Liver (tissue), 9 donors: ENCODE measurements around the gene SORL1. TPM values are rescaled to one million over a fixed set of nuclear protein-coding genes. Genes with fewer than 3 reads are reported as not detected.
A peak's percentile ranks its signal among the peaks of the same experiment; 100 is the strongest.

Source experiments
- DNase-seq: peaks from one replicate; pipeline ENCODE4 v3.0.0-alpha.2; 2017; ENCODE audit warnings: low spot score
- H3K27ac ChIP-seq, 2 donors: one replicate each; pipeline ENCODE4 v1.7.0; 2013; ENCODE audit warnings: inconsistent platforms in 2 of 2, low read length in 2 of 2, control low read depth in 1 of 2, low read depth in 1 of 2, mild to moderate bottlenecking in 1 of 2
- H3K27me3 ChIP-seq, 4 donors: one replicate each; pipeline versions ENCODE4 v1.6.1 to v1.7.0; 2013; ENCODE audit warnings: low read length in 3 of 4, inconsistent platforms in 1 of 4, mild to moderate bottlenecking in 1 of 4, moderate library complexity in 1 of 4; ENCODE audit not compliant: control insufficient read depth in 4 of 4, insufficient read depth in 4 of 4
- H3K36me3 ChIP-seq, 4 donors: one replicate each; pipeline versions ENCODE4 v1.6.1 to v1.7.0; 2013; ENCODE audit warnings: low read length in 3 of 4, mild to moderate bottlenecking in 3 of 4, low read depth in 1 of 4, moderate library complexity in 1 of 4; ENCODE audit not compliant: control insufficient read depth in 4 of 4, insufficient read depth in 3 of 4
- H3K4me1 ChIP-seq, 4 donors: one replicate each; pipeline versions ENCODE4 v1.6.1 to v1.7.0; 2013; ENCODE audit warnings: low read length in 3 of 4, mild to moderate bottlenecking in 3 of 4, moderate library complexity in 1 of 4; ENCODE audit not compliant: control insufficient read depth in 4 of 4, insufficient read depth in 4 of 4
- H3K4me3 ChIP-seq, 3 donors: one replicate each; pipeline versions ENCODE4 v1.6.1 to v1.7.0; 2013; ENCODE audit warnings: low read length in 3 of 3, control low read depth in 1 of 3, low read depth in 1 of 3, mild to moderate bottlenecking in 1 of 3
- H3K9ac ChIP-seq, 2 donors: one replicate each; pipeline ENCODE4 v1.7.0; 2013; ENCODE audit warnings: low read length in 2 of 2, mild to moderate bottlenecking in 2 of 2, moderate library complexity in 2 of 2, control low read depth in 1 of 2, low read depth in 1 of 2
- H3K9me3 ChIP-seq, 4 donors: one replicate each; pipeline versions ENCODE4 v1.6.1 to v1.7.0; 2013; ENCODE audit warnings: low read length in 3 of 4; ENCODE audit not compliant: control insufficient read depth in 4 of 4
- ATF3 ChIP-seq: IDR thresholded peaks from 2 replicates; pipeline ENCODE4 v1.6.1; 2016; ENCODE audit warnings: antibody characterized with exemption
- CTCF ChIP-seq: fragments of 150-350 bp; IDR thresholded peaks from 2 replicates; pipeline ENCODE4 v1.5.1; 2017; ENCODE audit warnings: improper control_type of control experiment, low read depth, low read length; ENCODE audit not compliant: missing input control
- EGR1 ChIP-seq, 2 donors: IDR thresholded peaks; 2 replicates each; pipeline ENCODE4 v1.6.1; 2016 to 2018; ENCODE audit warnings: antibody characterized with exemption in 2 of 2, low read depth in 2 of 2
- FOXA1 ChIP-seq: IDR thresholded peaks from 2 replicates; pipeline ENCODE4 v1.6.1; 2016; ENCODE audit warnings: antibody characterized with exemption
- FOXA2 ChIP-seq: IDR thresholded peaks from 2 replicates; pipeline ENCODE4 v1.6.1; 2016; ENCODE audit warnings: antibody characterized with exemption
- GABPA ChIP-seq, 2 donors: IDR thresholded peaks in 1 of 2; conservative IDR thresholded peaks in 1 of 2; 2 replicates each; pipeline ENCODE4 v1.6.1; 2016; ENCODE audit warnings: antibody characterized with exemption in 2 of 2, mild to moderate bottlenecking in 1 of 2, moderate library complexity in 1 of 2
- HNF4A ChIP-seq, 2 donors: conservative IDR thresholded peaks; 2 replicates each; pipeline ENCODE4 v1.6.1; 2016; ENCODE audit warnings: antibody characterized with exemption in 2 of 2, mild to moderate bottlenecking in 2 of 2
- HNF4G ChIP-seq: IDR thresholded peaks from 2 replicates; pipeline ENCODE4 v1.6.1; 2016; ENCODE audit warnings: antibody characterized with exemption
- JUND ChIP-seq, 2 donors: IDR thresholded peaks; 2 replicates each; pipeline ENCODE4 v1.6.1; 2016; ENCODE audit warnings: antibody characterized with exemption in 2 of 2
- MAX ChIP-seq: IDR thresholded peaks from 2 replicates; pipeline ENCODE4 v1.6.1; 2016; ENCODE audit warnings: antibody characterized with exemption
- NR2F2 ChIP-seq: IDR thresholded peaks from 2 replicates; pipeline ENCODE4 v1.6.1; 2016; ENCODE audit warnings: antibody characterized with exemption
- RAD21 ChIP-seq, 2 donors: IDR thresholded peaks; 2 replicates each; pipeline ENCODE4 v1.6.1; 2016; ENCODE audit warnings: antibody characterized with exemption in 2 of 2, mild to moderate bottlenecking in 2 of 2
- REST ChIP-seq: IDR thresholded peaks from 2 replicates; pipeline ENCODE4 v1.6.1; 2016; ENCODE audit warnings: antibody characterized with exemption, mild to moderate bottlenecking
- RXRA ChIP-seq, 2 donors: IDR thresholded peaks; 2 replicates each; pipeline ENCODE4 v1.6.1; 2017 to 2018; ENCODE audit warnings: antibody characterized with exemption in 2 of 2, mild to moderate bottlenecking in 1 of 2
- SP1 ChIP-seq: IDR thresholded peaks from 2 replicates; pipeline ENCODE4 v1.6.1; 2018; ENCODE audit warnings: antibody characterized with exemption, mild to moderate bottlenecking
- TAF1 ChIP-seq: conservative IDR thresholded peaks from 2 replicates; pipeline ENCODE4 v1.6.1; 2016; ENCODE audit warnings: antibody characterized with exemption, mild to moderate bottlenecking
- YY1 ChIP-seq: IDR thresholded peaks from 2 replicates; pipeline ENCODE4 v1.6.1; 2016; ENCODE audit warnings: antibody characterized with exemption, mild to moderate bottlenecking
- ZBTB33 ChIP-seq: IDR thresholded peaks from 2 replicates; pipeline ENCODE4 v1.6.1; 2016; ENCODE audit warnings: antibody characterized with exemption
- WGBS: extraction: QIAGEN DNeasy Blood & Tissue Kit; methylation state at CpG from one replicate; pipeline ENCODE4 v1.1.7; 2013; 5-methylcytosine and 5-hydroxymethylcytosine counted together
- polyA plus RNA-seq, 2 donors: library from polyadenylated mRNA; stranded (reverse) in 1 of 2; unstranded in 1 of 2; fragments of 200-250 nt in 1 of 2; fragments of >200 nt in 1 of 2; fragmentation: Nextera tagmentation in 1 of 2; extraction: Ambion mirVana in 1 of 2; gene quantifications; one replicate each; pipeline versions ENCODE4 v1.2.1 to v1.2.3, GENCODE V29; 2013 to 2015
- total RNA-seq, 2 donors: library from RNA; depleted of rRNA; stranded (reverse); fragments of >200 nt; gene quantifications; one replicate each; pipeline ENCODE4 v1.2.3, GENCODE V29; 2014
- donor health status: healthy.
- donor health status: healthy.
- donor health status: healthy.
- donor health status: healthy.
- donor health status: healthy.

SORL1 gene
- total and polyA plus RNA-seq, 4 donors: 14.6 to 124 (median 25.4) TPM

GRCh38 chr11:121460941-121461514 is 8.9 kb downstream of the SORL1 start:
- H3K27ac ChIP-seq: peak overlapping the region; percentile 88 to 95

More at GRCh38 chr11:121460941-121461514, 8.9 kb downstream of the SORL1 start:
- H3K9me3 ChIP-seq: no peaks in the 10 kb centered on the region
- H3K4me1 ChIP-seq: peaks cover 13 to 66% (median 22%) of the 10 kb centered on the region in 4 donors
- no peaks in the 10 kb centered on the region for H3K36me3 ChIP-seq
- TF ChIP-seq FOXA1 (peak; percentile 52), TAF1 (peak; percentile 20), CTCF (no peak), GABPA (IDR thresholded peaks at IDR 0.05 in 1 of 2, conservative IDR thresholded peaks at IDR 0.05 in 1 of 2) (peak in 1 of 2 donors; percentile 25), HNF4A (conservative IDR thresholded peaks at IDR 0.05) (peak; percentile 93 to 96), FOXA2 (peak; percentile 62), MAX (peak; percentile 79), YY1 (peak; percentile 75), EGR1 (IDR thresholded peaks at IDR 0.05; ENCODE audit: low read depth in 2 of 2) (no peak), SP1 (peak; percentile 93), HNF4G (peak; percentile 74), NR2F2 (no peak), ATF3 (peak; percentile 50), RXRA (IDR thresholded peaks at IDR 0.05) (peak; percentile 85 to 94), REST (peak; percentile 25), JUND (IDR thresholded peaks at IDR 0.05) (peak; percentile 87 to 88), ZBTB33 (peak; percentile 90), RAD21 (IDR thresholded peaks at IDR 0.05) (peak; percentile 3 to 31)
- H3K9ac ChIP-seq: peak overlapping the region; percentile 65 to 90
- no peaks in the 10 kb centered on the region for H3K27me3 ChIP-seq
- no peak overlapping the region for H3K4me3 ChIP-seq
- no peak for DNase-seq
- WGBS: 39% methylated on average over 4 of the region's 4 CpGs
